GM18868 (cell line): ENCODE results near the gene ZNF287.

Experiments used
- ATAC-seq: cut with Tn5 transposase; IDR thresholded peaks from one replicate; pipeline ENCODE4 v1.9.1; 2021; ENCODE audit warnings: mild to moderate bottlenecking, moderate library complexity; ENCODE audit not compliant: unreplicated experiment

Gene ZNF287

GRCh38 chr17:16517477-16517876 is 51.5 kb downstream of the ZNF287 start:
- ATAC-seq = no peak

DNA sequence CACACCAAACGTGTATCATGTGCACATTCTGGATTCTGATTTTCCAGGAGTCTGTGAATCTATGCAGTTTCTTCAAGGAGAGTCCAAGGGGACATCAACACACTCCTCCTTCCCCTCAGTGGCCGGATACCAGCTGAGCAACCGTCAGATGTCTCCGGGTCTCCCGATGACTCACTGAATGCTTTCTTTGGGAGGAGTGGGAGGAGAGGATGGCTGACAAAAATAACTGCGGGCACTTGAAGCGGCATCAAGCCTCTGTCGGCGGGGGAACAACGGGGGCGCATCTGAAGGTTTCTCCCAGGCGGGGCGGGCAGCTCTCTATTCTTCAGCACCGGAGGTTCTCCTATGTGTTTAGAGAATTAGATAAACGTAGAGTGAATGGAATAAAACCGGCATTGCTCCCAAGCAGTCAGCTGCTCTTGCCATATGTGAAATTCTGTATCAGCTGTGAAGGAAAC is 52.4 kb downstream of the ZNF287 start:
- no peak for ATAC-seq

DNA sequence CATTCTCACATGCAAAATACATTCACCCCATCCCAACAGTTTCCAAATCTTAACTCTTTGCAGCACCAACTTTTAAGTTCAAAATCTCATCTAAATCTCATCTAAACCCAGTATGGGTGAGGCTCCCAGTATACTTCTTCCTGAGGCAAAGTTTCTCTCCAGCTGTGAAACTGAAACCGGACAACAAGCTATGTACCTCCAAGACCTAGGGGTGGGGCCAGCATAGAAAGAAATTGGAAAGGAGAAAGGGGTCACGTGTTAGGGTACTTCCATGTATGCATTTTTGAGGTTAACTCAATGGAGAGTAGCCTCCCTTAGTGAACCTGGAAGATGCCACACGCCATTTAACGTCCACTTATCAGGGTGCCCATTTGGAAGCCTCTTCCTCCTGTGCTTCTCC is 53.1 kb downstream of the ZNF287 start:
- no peak for ATAC-seq

DNA sequence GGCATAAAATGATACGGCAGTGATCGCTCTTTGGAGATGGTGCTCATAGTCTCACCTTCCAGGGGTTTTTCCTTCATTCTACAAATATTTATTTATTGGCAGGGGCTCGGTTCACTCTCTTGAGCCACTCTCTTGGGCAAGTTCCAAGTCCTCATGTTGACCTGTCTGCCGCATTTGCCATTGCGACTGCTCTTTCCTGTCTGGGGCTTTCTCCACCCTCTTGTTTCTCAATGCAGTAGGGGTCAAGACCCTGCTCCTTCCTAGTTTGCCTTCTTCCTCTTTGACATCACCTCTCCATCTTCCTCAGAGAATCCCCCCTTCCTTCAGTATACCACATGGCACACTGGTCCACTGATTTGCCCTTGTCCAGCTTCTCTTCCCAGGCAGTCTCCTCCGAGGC is 55.1 kb downstream of the ZNF287 start:
- ATAC-seq = no peak

DNA sequence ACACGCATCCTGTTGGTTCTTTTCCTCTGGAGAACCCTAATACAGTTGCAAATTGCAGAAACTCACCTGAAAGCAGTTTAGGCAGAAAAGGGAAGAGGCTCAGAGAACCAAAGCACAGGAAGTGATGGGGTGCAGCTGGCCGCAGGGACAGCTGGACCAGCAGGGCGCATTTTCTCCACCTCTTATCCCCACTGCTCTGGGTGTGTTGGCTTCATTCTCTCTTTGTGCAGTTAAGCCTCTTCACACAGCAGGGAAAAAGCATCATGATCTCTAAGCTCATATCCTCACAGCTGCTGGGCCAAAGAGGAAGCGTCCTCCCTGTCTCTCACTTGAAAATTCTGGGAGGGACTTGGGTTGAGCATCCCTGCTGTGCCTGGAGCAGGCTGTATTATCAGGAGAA is 57.0 kb downstream of the ZNF287 start:
- ATAC-seq = no peak

DNA sequence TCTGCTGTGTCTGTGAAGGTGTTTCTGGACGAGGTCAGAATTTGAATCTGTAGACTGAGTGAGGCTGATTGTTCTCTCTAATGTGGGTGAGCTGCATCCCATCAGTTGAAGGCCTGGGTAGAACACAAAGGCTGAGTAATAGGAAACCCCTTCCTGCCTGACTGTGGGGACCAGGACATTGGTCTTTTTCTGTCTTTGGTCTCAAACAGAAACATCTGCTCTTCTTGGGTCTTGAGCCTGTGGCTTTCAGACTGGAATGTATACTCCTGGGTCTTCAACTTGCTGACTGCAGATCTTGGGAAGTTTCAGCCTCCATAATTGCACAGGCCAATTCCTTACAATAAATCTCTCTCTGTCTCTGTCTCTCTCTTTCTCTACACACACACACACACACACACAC is 57.4 kb downstream of the ZNF287 start:
- no peak for ATAC-seq

GRCh38 chr17:16507918-16508533 is 61.0 kb downstream of the ZNF287 start:
- ATAC-seq = no peak

DNA sequence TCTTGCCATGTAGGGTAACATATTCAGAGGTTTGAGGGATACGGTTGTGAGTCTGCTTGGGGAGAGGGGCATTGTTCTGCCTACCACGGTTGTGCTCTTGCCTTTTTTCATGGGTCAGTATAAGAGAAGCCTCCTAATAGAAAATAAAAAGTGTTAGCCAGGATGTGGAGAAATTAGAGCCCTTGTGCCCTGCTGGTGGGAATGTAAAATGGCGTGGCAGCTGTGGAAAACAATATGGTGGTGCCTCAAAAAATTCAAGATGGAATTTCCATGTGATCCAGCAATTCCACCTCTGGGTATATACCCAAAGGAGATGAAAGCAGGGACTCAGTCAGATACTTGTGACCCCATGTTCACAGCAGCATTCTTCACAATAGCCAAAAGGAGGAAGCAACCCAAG is 62.8 kb downstream of the ZNF287 start:
- no peak for ATAC-seq

DNA sequence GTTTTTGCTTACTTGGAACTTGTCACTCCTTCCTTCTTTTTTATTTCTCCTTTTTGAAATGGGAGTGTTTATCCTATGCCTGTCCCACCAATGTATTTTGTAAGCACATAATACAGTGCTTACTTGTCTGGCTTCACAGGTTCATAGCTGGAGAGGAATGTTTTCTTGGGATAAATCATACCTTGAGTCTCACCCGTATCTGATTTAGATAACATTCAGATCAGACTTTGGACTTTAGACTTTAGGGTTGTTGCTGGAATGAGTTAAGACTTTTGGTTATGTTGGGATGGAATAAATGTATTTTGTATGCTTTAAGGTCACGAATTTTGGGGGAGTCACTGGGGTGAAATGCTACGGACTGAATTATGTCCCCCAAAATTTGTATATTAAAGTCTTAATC is 64.0 kb downstream of the ZNF287 start:
- ATAC-seq = no peak
